ENCODE measurements around the gene GAGE12D. TPM values are rescaled to one million over a fixed set of nuclear protein-coding genes. Genes with fewer than 3 reads are reported as not detected.
"Not testable (repeated sequence)": the region's sequence is repeated elsewhere in the genome, so short reads cannot be mapped to it uniquely, and the experiment has no call there.

The GAGE12D gene, protein sequence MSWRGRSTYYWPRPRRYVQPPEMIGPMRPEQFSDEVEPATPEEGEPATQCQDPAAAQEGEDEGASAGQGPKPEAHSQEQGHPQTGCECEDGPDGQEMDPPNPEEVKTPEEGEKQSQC
- polyA plus RNA-seq (ENCODE audit: insufficient read length in 4 of 4): not detected

DNA sequence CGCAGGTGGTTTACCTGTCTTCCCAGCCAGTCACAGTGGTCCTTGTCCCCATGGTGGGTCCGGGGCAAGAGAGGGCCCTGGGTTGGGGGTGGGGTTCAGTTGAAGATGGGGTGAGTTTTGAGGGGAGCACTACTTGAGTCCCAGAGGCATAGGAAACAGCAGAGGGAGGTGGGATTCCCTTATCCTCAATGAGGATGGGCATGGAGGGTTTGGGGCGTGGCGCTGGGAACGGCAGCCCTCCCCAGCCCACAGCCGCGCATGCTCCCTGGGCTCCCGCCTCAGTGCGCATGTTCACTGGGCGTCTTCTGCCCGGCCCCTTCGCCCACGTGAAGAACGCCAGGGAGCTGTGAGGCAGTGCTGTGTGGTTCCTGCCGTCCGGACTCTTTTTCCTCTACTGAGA, at the start of gene GAGE12D:
Gene GAGE12D (plus strand): TSS at position 301 of the 400 bp plus-strand sequence. CDS start 1,155 bp downstream, outside the sequence.
- not testable (repeated sequence) for DNase-seq (ENCODE audit: low read depth in 4 of 4, low spot score in 3 of 4)

DNA sequence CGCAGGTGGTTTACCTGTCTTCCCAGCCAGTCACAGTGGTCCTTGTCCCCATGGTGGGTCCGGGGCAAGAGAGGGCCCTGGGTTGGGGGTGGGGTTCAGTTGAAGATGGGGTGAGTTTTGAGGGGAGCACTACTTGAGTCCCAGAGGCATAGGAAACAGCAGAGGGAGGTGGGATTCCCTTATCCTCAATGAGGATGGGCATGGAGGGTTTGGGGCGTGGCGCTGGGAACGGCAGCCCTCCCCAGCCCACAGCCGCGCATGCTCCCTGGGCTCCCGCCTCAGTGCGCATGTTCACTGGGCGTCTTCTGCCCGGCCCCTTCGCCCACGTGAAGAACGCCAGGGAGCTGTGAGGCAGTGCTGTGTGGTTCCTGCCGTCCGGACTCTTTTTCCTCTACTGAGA, 9.7 kb upstream of the GAGE12D start, which contains the start of gene GAGE12C:
Gene GAGE12C (plus strand): TSS at position 301 of the 400 bp plus-strand sequence. CDS start 1,155 bp downstream, outside the sequence.
- DNase-seq (ENCODE audit: low read depth in 4 of 4, low spot score in 3 of 4): not testable (repeated sequence)

DNA sequence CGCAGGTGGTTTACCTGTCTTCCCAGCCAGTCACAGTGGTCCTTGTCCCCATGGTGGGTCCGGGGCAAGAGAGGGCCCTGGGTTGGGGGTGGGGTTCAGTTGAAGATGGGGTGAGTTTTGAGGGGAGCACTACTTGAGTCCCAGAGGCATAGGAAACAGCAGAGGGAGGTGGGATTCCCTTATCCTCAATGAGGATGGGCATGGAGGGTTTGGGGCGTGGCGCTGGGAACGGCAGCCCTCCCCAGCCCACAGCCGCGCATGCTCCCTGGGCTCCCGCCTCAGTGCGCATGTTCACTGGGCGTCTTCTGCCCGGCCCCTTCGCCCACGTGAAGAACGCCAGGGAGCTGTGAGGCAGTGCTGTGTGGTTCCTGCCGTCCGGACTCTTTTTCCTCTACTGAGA, 9.5 kb downstream of the GAGE12D start, which contains the start of gene GAGE12E:
Gene GAGE12E (plus strand): TSS at position 301 of the 400 bp plus-strand sequence. CDS start 1,155 bp downstream, outside the sequence.
- DNase-seq (ENCODE audit: low read depth in 4 of 4, low spot score in 3 of 4): not testable (repeated sequence)

DNA sequence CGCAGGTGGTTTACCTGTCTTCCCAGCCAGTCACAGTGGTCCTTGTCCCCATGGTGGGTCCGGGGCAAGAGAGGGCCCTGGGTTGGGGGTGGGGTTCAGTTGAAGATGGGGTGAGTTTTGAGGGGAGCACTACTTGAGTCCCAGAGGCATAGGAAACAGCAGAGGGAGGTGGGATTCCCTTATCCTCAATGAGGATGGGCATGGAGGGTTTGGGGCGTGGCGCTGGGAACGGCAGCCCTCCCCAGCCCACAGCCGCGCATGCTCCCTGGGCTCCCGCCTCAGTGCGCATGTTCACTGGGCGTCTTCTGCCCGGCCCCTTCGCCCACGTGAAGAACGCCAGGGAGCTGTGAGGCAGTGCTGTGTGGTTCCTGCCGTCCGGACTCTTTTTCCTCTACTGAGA, 19.0 kb downstream of the GAGE12D start, which contains the start of gene GAGE12F:
Gene GAGE12F (plus strand): TSS at position 301 of the 400 bp plus-strand sequence. CDS start 1,155 bp downstream, outside the sequence.
- not testable (repeated sequence) for DNase-seq (ENCODE audit: low read depth in 4 of 4, low spot score in 3 of 4)

DNA sequence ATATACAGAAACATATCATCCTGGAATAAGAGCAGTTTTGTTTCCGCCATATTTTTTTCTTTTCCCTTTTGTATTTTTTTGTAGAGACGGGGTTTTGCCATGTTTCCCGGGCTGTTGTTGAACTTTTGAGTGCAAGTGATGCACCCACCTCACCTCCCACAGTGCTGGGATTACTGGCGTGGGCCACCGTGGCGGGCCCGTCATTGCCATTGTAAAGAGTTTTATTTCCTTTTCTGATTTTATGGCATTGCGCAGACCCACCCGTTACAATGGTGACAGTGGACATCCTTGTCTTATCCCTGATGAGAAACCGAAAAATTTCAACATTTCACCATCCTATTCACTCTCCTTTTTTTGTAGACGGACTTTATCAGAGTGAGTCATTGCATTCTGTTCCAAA, 27.2 kb downstream of the GAGE12D start:
- not testable (repeated sequence) for DNase-seq (ENCODE audit: low read depth in 4 of 4, low spot score in 3 of 4)

DNA sequence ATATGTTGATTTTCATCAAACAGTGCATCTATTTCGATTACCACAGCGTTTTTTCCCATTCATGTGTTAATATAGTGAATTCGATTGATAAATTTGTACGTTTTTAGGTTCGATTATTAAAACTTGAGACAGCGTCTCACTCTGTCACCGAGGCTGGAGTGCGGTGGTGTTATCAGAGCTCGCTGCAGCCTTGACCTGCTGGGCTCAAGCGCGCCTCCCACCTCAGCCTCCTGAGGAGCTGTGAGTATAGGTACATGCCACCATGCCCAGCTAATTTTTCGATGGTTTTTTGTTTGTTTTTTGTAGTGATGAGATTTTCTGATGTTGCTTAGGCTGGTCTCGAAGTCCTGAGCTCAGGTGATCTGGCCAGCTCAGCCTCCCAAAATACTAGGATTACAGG, 27.6 kb downstream of the GAGE12D start:
- DNase-seq (ENCODE audit: low read depth in 4 of 4, low spot score in 3 of 4): not testable (repeated sequence)

DNA sequence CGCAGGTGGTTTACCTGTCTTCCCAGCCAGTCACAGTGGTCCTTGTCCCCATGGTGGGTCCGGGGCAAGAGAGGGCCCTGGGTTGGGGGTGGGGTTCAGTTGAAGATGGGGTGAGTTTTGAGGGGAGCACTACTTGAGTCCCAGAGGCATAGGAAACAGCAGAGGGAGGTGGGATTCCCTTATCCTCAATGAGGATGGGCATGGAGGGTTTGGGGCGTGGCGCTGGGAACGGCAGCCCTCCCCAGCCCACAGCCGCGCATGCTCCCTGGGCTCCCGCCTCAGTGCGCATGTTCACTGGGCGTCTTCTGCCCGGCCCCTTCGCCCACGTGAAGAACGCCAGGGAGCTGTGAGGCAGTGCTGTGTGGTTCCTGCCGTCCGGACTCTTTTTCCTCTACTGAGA, 28.6 kb downstream of the GAGE12D start, which contains the start of gene GAGE12G:
Gene GAGE12G (plus strand): TSS at position 301 of the 400 bp plus-strand sequence. CDS start 1,155 bp downstream, outside the sequence.
- not testable (repeated sequence) for DNase-seq (ENCODE audit: low read depth in 4 of 4, low spot score in 3 of 4)

DNA sequence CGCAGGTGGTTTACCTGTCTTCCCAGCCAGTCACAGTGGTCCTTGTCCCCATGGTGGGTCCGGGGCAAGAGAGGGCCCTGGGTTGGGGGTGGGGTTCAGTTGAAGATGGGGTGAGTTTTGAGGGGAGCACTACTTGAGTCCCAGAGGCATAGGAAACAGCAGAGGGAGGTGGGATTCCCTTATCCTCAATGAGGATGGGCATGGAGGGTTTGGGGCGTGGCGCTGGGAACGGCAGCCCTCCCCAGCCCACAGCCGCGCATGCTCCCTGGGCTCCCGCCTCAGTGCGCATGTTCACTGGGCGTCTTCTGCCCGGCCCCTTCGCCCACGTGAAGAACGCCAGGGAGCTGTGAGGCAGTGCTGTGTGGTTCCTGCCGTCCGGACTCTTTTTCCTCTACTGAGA, 38.1 kb downstream of the GAGE12D start, which contains the start of gene GAGE12H:
Gene GAGE12H (plus strand): TSS at position 301 of the 400 bp plus-strand sequence. CDS start 1,155 bp downstream, outside the sequence.
- DNase-seq (ENCODE audit: low read depth in 4 of 4, low spot score in 3 of 4): not testable (repeated sequence)

DNA sequence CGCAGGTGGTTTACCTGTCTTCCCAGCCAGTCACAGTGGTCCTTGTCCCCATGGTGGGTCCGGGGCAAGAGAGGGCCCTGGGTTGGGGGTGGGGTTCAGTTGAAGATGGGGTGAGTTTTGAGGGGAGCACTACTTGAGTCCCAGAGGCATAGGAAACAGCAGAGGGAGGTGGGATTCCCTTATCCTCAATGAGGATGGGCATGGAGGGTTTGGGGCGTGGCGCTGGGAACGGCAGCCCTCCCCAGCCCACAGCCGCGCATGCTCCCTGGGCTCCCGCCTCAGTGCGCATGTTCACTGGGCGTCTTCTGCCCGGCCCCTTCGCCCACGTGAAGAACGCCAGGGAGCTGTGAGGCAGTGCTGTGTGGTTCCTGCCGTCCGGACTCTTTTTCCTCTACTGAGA, 47.7 kb downstream of the GAGE12D start, which contains the start of gene GAGE2A:
Gene GAGE2A (plus strand): TSS at position 301 of the 400 bp plus-strand sequence. CDS start 1,155 bp downstream, outside the sequence.
- DNase-seq (ENCODE audit: low read depth in 4 of 4, low spot score in 3 of 4): not testable (repeated sequence)

DNA sequence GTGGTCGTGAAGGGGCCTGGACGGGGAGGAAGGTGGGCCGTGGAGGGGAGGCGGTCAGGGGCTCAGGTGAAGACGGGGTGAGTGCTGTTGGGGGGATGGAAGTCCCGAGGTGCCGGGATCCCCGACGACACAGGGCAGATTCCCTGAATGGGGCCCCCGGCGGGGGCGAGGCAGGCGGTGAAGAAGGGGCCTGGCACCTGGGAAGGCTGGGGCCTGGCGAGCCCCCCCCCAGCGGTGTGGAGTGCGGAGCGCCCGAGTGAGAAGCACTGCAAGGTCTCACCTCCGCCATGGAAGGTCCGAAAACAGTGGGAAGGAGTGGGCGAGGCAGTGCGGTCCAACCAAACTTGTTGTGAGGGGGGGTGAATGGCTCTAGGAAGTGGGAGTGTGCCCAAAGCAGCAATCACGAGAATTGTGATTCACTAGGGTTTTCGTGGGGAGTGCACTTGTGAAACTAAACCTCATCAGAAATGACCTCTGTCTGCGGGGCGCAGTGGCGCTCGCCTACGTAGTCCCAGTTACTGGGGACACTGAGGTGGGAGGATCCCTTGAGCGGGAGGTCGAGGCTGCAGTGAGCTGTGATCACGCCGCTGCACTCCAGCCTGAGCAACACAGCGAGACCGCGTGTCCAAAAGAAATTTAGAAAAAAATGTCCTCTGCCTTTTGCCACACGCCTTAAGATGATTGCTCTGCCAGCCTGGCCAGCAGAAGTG, 48.4 kb downstream of the GAGE12D start:
- not testable (repeated sequence) for DNase-seq (ENCODE audit: low read depth in 4 of 4, low spot score in 3 of 4)

DNA sequence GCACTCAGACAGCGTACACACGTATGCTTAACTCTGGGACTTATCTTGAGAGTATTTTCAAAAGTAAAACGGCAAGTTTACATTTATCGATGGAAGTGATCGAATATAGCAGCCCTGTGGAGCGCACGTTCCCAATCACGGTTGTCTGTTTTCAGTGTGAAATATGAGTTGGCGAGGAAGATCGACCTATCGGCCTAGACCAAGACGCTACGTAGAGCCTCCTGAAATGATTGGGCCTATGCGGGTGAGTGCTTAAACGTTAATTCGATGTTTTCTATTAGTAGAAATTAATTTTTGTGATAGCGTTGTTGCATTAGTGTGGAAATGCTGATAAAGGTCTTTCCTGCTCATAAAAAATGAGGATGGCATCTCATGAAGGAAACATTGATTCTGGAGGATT, 49.0 kb downstream of the GAGE12D start:
- not testable (repeated sequence) for DNase-seq (ENCODE audit: low read depth in 4 of 4, low spot score in 3 of 4)

Other genes with a start within 250 kb of the GAGE12D start
- gene GAGE10, start 238.1 kb upstream of the GAGE12D start, polyA plus RNA-seq (ENCODE audit: insufficient read length in 4 of 4): not detected
- not detected for gene GAGE12J, start 219.7 kb upstream of the GAGE12D start, polyA plus RNA-seq (ENCODE audit: insufficient read length in 4 of 4)
- under 1 TPM in 1 of 4 donors, not detected in 3; 0.99 TPM for gene GAGE13, start 210.2 kb upstream of the GAGE12D start, polyA plus RNA-seq (ENCODE audit: insufficient read length in 4 of 4)
- gene GAGE12C, start 9.6 kb upstream of the GAGE12D start, polyA plus RNA-seq (ENCODE audit: insufficient read length in 4 of 4): not detected
- not detected for gene GAGE12E, start 9.6 kb downstream of the GAGE12D start, polyA plus RNA-seq (ENCODE audit: insufficient read length in 4 of 4)
- not detected for gene GAGE12F, start 19.1 kb downstream of the GAGE12D start, polyA plus RNA-seq (ENCODE audit: insufficient read length in 4 of 4)
- not detected for gene GAGE12G, start 28.7 kb downstream of the GAGE12D start, polyA plus RNA-seq (ENCODE audit: insufficient read length in 4 of 4)
- gene GAGE12H, start 38.2 kb downstream of the GAGE12D start, polyA plus RNA-seq (ENCODE audit: insufficient read length in 4 of 4): not detected
- not detected for gene GAGE2A, start 47.8 kb downstream of the GAGE12D start, polyA plus RNA-seq (ENCODE audit: insufficient read length in 4 of 4)
- not detected for gene GAGE1, start 57.3 kb downstream of the GAGE12D start, polyA plus RNA-seq (ENCODE audit: insufficient read length in 4 of 4)
- not detected for gene PAGE1, start 154.3 kb downstream of the GAGE12D start, polyA plus RNA-seq (ENCODE audit: insufficient read length in 4 of 4)